H1 (cell line): ENCODE measurements around the gene NASP. TPM values are rescaled to one million over a fixed set of nuclear protein-coding genes. Genes with fewer than 3 reads are reported as not detected.

ENCODE experiments used
- CTCF ChIA-PET: fragments of 300-600 bp; sonication (Branson Sonifier 250); formaldehyde crosslinking; loops from one replicate; lab custom pipeline; 2021; ENCODE audit not compliant: partially characterized antibody; lab: Charles Lee
- POLR2A ChIA-PET: fragments of 300-600 bp; sonication (Branson Sonifier 250); formaldehyde crosslinking; loops from one replicate; lab custom pipeline; 2021; ENCODE audit warnings: inconsistent platforms; ENCODE audit not compliant: partially characterized antibody; lab: Charles Lee
- DNase-seq, 2 experiments: peaks; one replicate each; pipeline versions ENCODE4 v3.0.0 to v3.0.0-alpha.2; 2010 to 2022; ENCODE audit warnings: low spot score in 2 of 2, low read depth in 1 of 2, mixed read lengths in 1 of 2
- FAIRE-seq: peaks from 2 replicates; lab custom pipeline; 2011; peaks lifted over from hg19 to GRCh38; lab: Jason Lieb, UNC
- H2AFZ ChIP-seq: 2 replicates; pipeline ENCODE4 v1.8.1; 2012; ENCODE audit warnings: low read length, inconsistent platforms
- H2AK5ac ChIP-seq: 2 replicates; pipeline ENCODE4 v1.6.1; 2013; ENCODE audit warnings: low read depth, low read length
- H2BK120ac ChIP-seq: replicated peaks from 2 replicates; pipeline ENCODE3; 2013; ENCODE audit warnings: low read depth, low read length, inconsistent platforms
- H2BK12ac ChIP-seq: 2 replicates; pipeline ENCODE4 v1.6.1; 2013; ENCODE audit warnings: low read depth, low read length
- H2BK15ac ChIP-seq: 2 replicates; pipeline ENCODE4 v1.6.1; 2013; ENCODE audit warnings: low read length
- H2BK20ac ChIP-seq: 2 replicates; pipeline ENCODE4 v1.6.1; 2013; ENCODE audit warnings: low read length
- H2BK5ac ChIP-seq: 2 replicates; pipeline ENCODE4 v1.6.1; 2013; ENCODE audit warnings: low read depth, low read length
- H3K14ac ChIP-seq: 2 replicates; pipeline ENCODE4 v1.6.1; 2013; ENCODE audit warnings: inconsistent platforms; ENCODE audit not compliant: insufficient read length
- H3K18ac ChIP-seq: 2 replicates; pipeline ENCODE4 v1.6.1; 2013; ENCODE audit warnings: low read length; ENCODE audit errors: extremely low read depth
- H3K23ac ChIP-seq: 2 replicates; pipeline ENCODE4 v1.6.1; 2013; ENCODE audit warnings: inconsistent platforms; ENCODE audit not compliant: insufficient read length
- H3K23me2 ChIP-seq: 2 replicates; pipeline ENCODE4 v1.6.1; 2013; ENCODE audit warnings: low read depth, low read length
- H3K27ac ChIP-seq: 2 replicates; pipeline ENCODE4 v1.6.1; 2011; ENCODE audit warnings: low read depth, low read length, inconsistent platforms
- H3K27me3 ChIP-seq, 4 experiments: replicated peaks in 1 of 4; 1 replicate in 1 of 4; 2 replicates in 3 of 4; pipeline versions ENCODE4 v1.6.1 to v1.8.1; 2011 to 2013; ENCODE audit warnings: low read length in 3 of 4, mild to moderate bottlenecking in 3 of 4, inconsistent platforms in 2 of 4, mixed read lengths in 2 of 4, moderate library complexity in 1 of 4; ENCODE audit not compliant: control insufficient read depth in 3 of 4, insufficient read depth in 3 of 4; ENCODE audit errors: extremely low read depth in 1 of 4
- H3K36me3 ChIP-seq, 4 experiments: 2 replicates each; pipeline versions ENCODE4 v1.6.1 to v1.8.1; 2011 to 2013; ENCODE audit warnings: mild to moderate bottlenecking in 4 of 4, low read length in 3 of 4, moderate library complexity in 2 of 4, control low read depth in 1 of 4, inconsistent platforms in 1 of 4; ENCODE audit not compliant: insufficient read depth in 4 of 4, control insufficient read depth in 2 of 4
- H3K4ac ChIP-seq: replicated peaks from 2 replicates; pipeline ENCODE3; 2013; ENCODE audit warnings: low read length, low read depth, mixed read lengths, inconsistent platforms; ENCODE audit not compliant: insufficient read length
- H3K4me1 ChIP-seq, 4 experiments: replicated peaks in 1 of 4; 1 replicate in 1 of 4; 2 replicates in 3 of 4; pipeline versions ENCODE4 v1.6.1 to v1.8.1; 2011 to 2013; ENCODE audit warnings: low read length in 3 of 4, inconsistent platforms in 2 of 4, mixed read lengths in 1 of 4; ENCODE audit not compliant: insufficient read depth in 4 of 4, control insufficient read depth in 3 of 4
- H3K4me2 ChIP-seq, 2 experiments: 2 replicates each; pipeline versions ENCODE4 v1.6.1 to v1.8.1; 2011 to 2013; ENCODE audit warnings: low read depth in 2 of 2, low read length in 2 of 2, control low read depth in 1 of 2, inconsistent platforms in 1 of 2, mild to moderate bottlenecking in 1 of 2; ENCODE audit not compliant: insufficient read depth in 1 of 2
- H3K4me3 ChIP-seq, 4 experiments: fragments of 200-600, 300-600 bp in 1 of 4; sonication (generic), shearing (Covaris generic), sonication (Bioruptor Twin) in 1 of 4; 2 replicates each; pipeline versions ENCODE4 v1.5.1 to v1.8.1; 2011 to 2016; ENCODE audit warnings: low read length in 4 of 4, low read depth in 3 of 4, control low read depth in 2 of 4, inconsistent platforms in 2 of 4, mild to moderate bottlenecking in 2 of 4, mixed read lengths in 1 of 4, moderate library complexity in 1 of 4; ENCODE audit not compliant: insufficient read depth in 2 of 4; ENCODE audit errors: extremely low read depth in 1 of 4
- H3K56ac ChIP-seq: replicated peaks from 2 replicates; pipeline ENCODE3; 2013; ENCODE audit warnings: low read depth, mild to moderate bottlenecking, mixed read lengths, low read length, inconsistent platforms; ENCODE audit not compliant: insufficient read length
- H3K79me1 ChIP-seq: 2 replicates; pipeline ENCODE4 v1.6.1; 2013; ENCODE audit warnings: low read depth, low read length, control low read depth
- H3K79me2 ChIP-seq, 2 experiments: 2 replicates each; pipeline versions ENCODE4 v1.6.1 to v1.8.1; 2012 to 2013; ENCODE audit warnings: low read length in 2 of 2, mild to moderate bottlenecking in 2 of 2, inconsistent platforms in 1 of 2; ENCODE audit not compliant: insufficient read depth in 2 of 2, control insufficient read depth in 1 of 2
- H3K9ac ChIP-seq, 4 experiments: replicated peaks in 1 of 4; 1 replicate in 1 of 4; 2 replicates in 3 of 4; pipeline versions ENCODE4 v1.6.1 to v1.8.1; 2011 to 2013; ENCODE audit warnings: low read depth in 3 of 4, low read length in 3 of 4, control low read depth in 2 of 4, mild to moderate bottlenecking in 2 of 4, moderate library complexity in 2 of 4, inconsistent platforms in 1 of 4; ENCODE audit errors: extremely low read depth in 1 of 4
- H3K9me3 ChIP-seq, 2 experiments: 2 replicates each; pipeline versions ENCODE4 v1.6.1 to v1.8.1; 2012 to 2013; ENCODE audit warnings: mild to moderate bottlenecking in 2 of 2, moderate library complexity in 2 of 2, control low read depth in 1 of 2, inconsistent platforms in 1 of 2, low read depth in 1 of 2, low read length in 1 of 2, mixed read lengths in 1 of 2; ENCODE audit not compliant: insufficient read depth in 2 of 2
- H4K20me1 ChIP-seq, 2 experiments: replicated peaks in 1 of 2; 2 replicates each; pipeline versions ENCODE3 to v1.8.1; 2011 to 2013; ENCODE audit warnings: inconsistent platforms in 2 of 2, low read length in 2 of 2, mild to moderate bottlenecking in 1 of 2; ENCODE audit not compliant: insufficient read depth in 2 of 2, control insufficient read depth in 1 of 2
- H4K5ac ChIP-seq: 2 replicates; pipeline ENCODE4 v1.6.1; 2013; ENCODE audit warnings: low read length, low read depth, mixed read lengths, inconsistent platforms; ENCODE audit not compliant: insufficient read length
- H4K8ac ChIP-seq: 2 replicates; pipeline ENCODE4 v1.8.0; 2013; ENCODE audit warnings: mild to moderate bottlenecking, moderate library complexity, low read length, inconsistent platforms; ENCODE audit not compliant: insufficient read depth; ENCODE audit errors: extremely low read depth
- H4K91ac ChIP-seq: replicated peaks from 2 replicates; pipeline ENCODE3; 2013; ENCODE audit warnings: low read length, mixed read lengths, inconsistent platforms; ENCODE audit not compliant: insufficient read length
- CHD1 ChIP-seq: IDR thresholded peaks from 2 replicates; pipeline ENCODE4 v1.6.1; 2012; ENCODE audit warnings: low read depth, low read length, improper control_type of control experiment
- CTCF ChIP-seq, 3 experiments: IDR thresholded peaks; 1 replicate in 2 of 3; 2 replicates in 1 of 3; pipeline versions ENCODE4 v1.5.1 to v1.6.1; 2011; ENCODE audit warnings: low read length in 3 of 3, mild to moderate bottlenecking in 3 of 3, inconsistent platforms in 2 of 3, low read depth in 1 of 3, moderate library complexity in 1 of 3; ENCODE audit not compliant: insufficient read depth in 1 of 3; ENCODE audit errors: control extremely low read depth in 1 of 3
- GABPA ChIP-seq: IDR thresholded peaks from 2 replicates; pipeline ENCODE4 v1.6.1; 2011; ENCODE audit warnings: mild to moderate bottlenecking, low read length, moderate library complexity, borderline replicate concordance; ENCODE audit not compliant: insufficient read depth
- PHF8 ChIP-seq: fragments of 200-600 bp; sonication (generic); conservative IDR thresholded peaks from 2 replicates; pipeline ENCODE4 v1.7.1; 2012; ENCODE audit warnings: low read depth, mild to moderate bottlenecking, inconsistent platforms, low read length, moderate library complexity
- POLR2AphosphoS5 ChIP-seq: IDR thresholded peaks from 2 replicates; pipeline ENCODE4 v1.6.1; 2011; ENCODE audit warnings: low read depth, low read length
- WGBS, 2 experiments: shearing (Covaris generic) in 1 of 2; methylation state at CpG; one replicate each; pipeline versions ENCODE4 v1.1.6 to v1.1.7; 2013 to 2015; ENCODE audit warnings: low lambda C conversion rate in 2 of 2, mixed read lengths in 2 of 2, inconsistent platforms in 1 of 2, low coverage in 1 of 2, missing lambda C conversion rate in 1 of 2; ENCODE audit not compliant: insufficient replicate concordance in 2 of 2, insufficient coverage in 1 of 2, insufficient read length in 1 of 2; ENCODE audit errors: extremely low coverage in 1 of 2, missing lambda C conversion rate in 1 of 2; 5-methylcytosine and 5-hydroxymethylcytosine counted together
- long read RNA-seq, 2 experiments: library from RNA in 1 of 2; library from capped mRNA in 1 of 2; stranded (forward); transcript quantifications; one replicate each; pipeline ENCODE4 v2.0.0, GENCODE V29; 2021; ENCODE audit warnings: inconsistent platforms in 1 of 2
- polyA minus RNA-seq, 3 experiments: library from RNA; depleted of rRNA, polyadenylated mRNA; stranded (reverse); fragments of >200 nt; gene quantifications; 1 replicate in 2 of 3; 2 replicates in 1 of 3; pipeline ENCODE4 v1.2.3, GENCODE V29; 2011
- polyA plus RNA-seq, 7 experiments: library from polyadenylated mRNA; depleted of rRNA in 3 of 7; stranded (reverse) in 5 of 7; unstranded in 2 of 7; fragments of >200 nt in 5 of 7; fragments of 200-250 nt in 2 of 7; gene quantifications; 1 replicate in 5 of 7; 2 replicates in 1 of 7; 4 replicates in 1 of 7; pipeline versions ENCODE4 v1.2.1 to v1.2.3, GENCODE V29; 2011 to 2013; ENCODE audit warnings: missing spikeins in 2 of 7, mixed read lengths in 2 of 7
- total RNA-seq: library from RNA; stranded (reverse); fragmentation: NEBNext Ultra II Directional; extraction: Animal tissue kit (Norgen Biotek cat#: 25700); gene quantifications from 2 replicates; pipeline ENCODE4 v1.2.1, GENCODE V29; 2021

Gene NASP
- total RNA-seq = 629 and 647 TPM in 2 replicates
- 263 and 356 TPM in 2 replicates for polyA plus RNA-seq (2011; rRNA removed)
- polyA plus RNA-seq (2011; cell fraction: cytosol; rRNA removed) = 423 TPM
- 380 TPM for polyA plus RNA-seq (2011; cell fraction: nucleus; rRNA removed)
- polyA plus RNA-seq (2012, experiment 1 of 2) = 633 to 774 TPM (median 699 TPM) in 4 replicates
- 83.2 TPM for polyA plus RNA-seq (2012, experiment 2 of 2)
- polyA plus RNA-seq (2013, experiment 1 of 2) = 395 TPM
- polyA plus RNA-seq (2013, experiment 2 of 2) = 401 TPM
- 220 and 315 TPM in 2 replicates for polyA minus RNA-seq (2011; rRNA and poly(A)+ RNA removed)
- polyA minus RNA-seq (2011; cell fraction: cytosol; rRNA and poly(A)+ RNA removed) = 375 TPM
- 203 TPM for polyA minus RNA-seq (2011; cell fraction: nucleus; rRNA and poly(A)+ RNA removed)
- long read RNA-seq, experiment 1, transcript NASP-209 (2 exons, 541 nt) = major isoform, 12 of 92 reads
- long read RNA-seq, experiment 1, partial matches to known transcripts = 74 of 92 reads
- long read RNA-seq, experiment 1, other reads (novel, unspliced or antisense) = 2 of 92 reads
- long read RNA-seq, experiment 2, transcript NASP-201 (15 exons, 3,207 nt) = major isoform, 206 of 525 reads
- long read RNA-seq, experiment 2, transcript NASP-202 (14 exons, 1,538 nt) = minor isoform, 60 of 525 reads
- long read RNA-seq, experiment 2, partial matches to known transcripts = 211 of 525 reads
- long read RNA-seq, experiment 2, other reads (novel, unspliced or antisense) = 43 of 525 reads

DNA sequence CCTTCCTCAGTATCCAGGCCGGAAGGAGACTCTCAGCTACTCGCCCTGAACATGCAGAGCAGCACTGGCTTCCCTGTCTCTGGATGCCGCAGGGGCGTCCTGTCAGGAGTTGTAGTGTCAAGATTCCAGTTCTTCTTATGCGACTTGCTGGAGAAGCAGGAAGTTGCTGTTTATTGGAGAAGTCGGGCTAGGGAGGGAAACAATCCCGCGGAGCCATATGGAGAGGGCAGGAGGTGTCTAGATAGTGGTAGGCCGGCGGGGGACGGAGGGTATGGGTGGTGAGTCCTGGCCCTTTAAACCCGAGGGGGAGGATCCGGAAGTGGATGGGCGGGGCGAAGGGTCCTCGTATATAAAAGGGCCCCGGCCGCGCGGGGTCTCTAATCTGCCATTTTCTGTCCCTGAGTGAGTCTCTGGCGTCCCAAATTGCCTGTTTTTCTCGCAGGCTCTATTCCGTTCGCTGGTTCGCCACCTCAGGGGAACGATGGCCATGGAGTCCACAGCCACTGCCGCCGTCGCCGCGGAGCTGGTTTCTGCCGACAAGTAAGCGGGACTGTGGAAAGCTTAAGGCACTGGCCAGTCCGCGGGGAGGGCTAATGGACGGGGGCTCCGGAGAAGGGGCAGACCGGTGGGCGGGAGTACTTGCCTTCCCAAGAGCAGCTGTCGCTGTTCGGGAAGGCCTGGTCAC lies at the start of gene NASP:
NASP (plus strand) TSS at position 376 of the 685 bp plus-strand sequence; CDS start at position 482, 106 bp downstream.
- ChIA-PET CTCF (interaction anchor here (1.0 to 8.2 kb wide), 3 partner anchors 14 to 20 kb away, joined by 3 to 52 read pairs (median 4); no protein-coding TSS in a partner anchor), POLR2A (interaction anchor here (0.5 to 13.7 kb wide), 52 partner anchors 8 to 853 kb away, joined by 3 to 181 read pairs (median 4); partner anchors contain the start of genes AKR1A1, CCDC163, CCDC17 and EIF2B3)
- FAIRE-seq (no peak), DNase-seq (peak in 1 of 2 experiments; percentile 97)
- Histone ChIP-seq H2AFZ (peak within 1 kb of the TSS; percentile 95), H4K91ac (peak within 1 kb of the TSS; percentile 99), H3K4ac (peak within 1 kb of the TSS; percentile 99), H3K23me2 (peaks cover 12% of the 10 kb centered on the region), H3K9me3 (no peaks in the 10 kb centered on the region), H3K4me1 (peaks cover 0 to 9% (median 1%) of the 10 kb centered on the region in 4 experiments; a peak in 4 of 7 replicates), H3K4me3 (peak within 1 kb of the TSS; percentile 82 to 100 (median 94)), H3K27me3 (no peaks in the 10 kb centered on the region), H3K79me1 (no peaks in the 10 kb centered on the region), H4K5ac (peak within 1 kb of the TSS; percentile 100), H3K23ac (no peak within 1 kb of the TSS), H2BK120ac (no peak within 1 kb of the TSS), H4K8ac (peak within 1 kb of the TSS; percentile 100; the same call in 1 of the 2 replicates), H3K27ac (peak within 1 kb of the TSS; percentile 98), H3K9ac (peak within 1 kb of the TSS; percentile 98 to 100 (median 100)), H2BK5ac (peak within 1 kb of the TSS; percentile 100), H2BK15ac (peak within 1 kb of the TSS; percentile 92), H3K79me2 (peaks cover 42 to 48% of the 10 kb centered on the region in 2 experiments), H3K56ac (peak within 1 kb of the TSS; percentile 99), H3K14ac (peak within 1 kb of the TSS; percentile 42), H3K18ac (peak within 1 kb of the TSS; percentile 100), H2BK12ac (peak within 1 kb of the TSS; percentile 93), H3K36me3 (peaks cover 0 to 7% (median 0%) of the 10 kb centered on the region in 4 experiments; a peak in 1 of 8 replicates), H3K4me2 (peak within 1 kb of the TSS; percentile 89 to 93), H2AK5ac (peak within 1 kb of the TSS; percentile 97), H4K20me1 (peaks cover 26 to 32% of the 10 kb centered on the region in 2 experiments), H2BK20ac (0 out of 2 replicates have a peak within 1 kb of the TSS, but pooled peaks have one; percentile 96)
- 1% methylated on average over 35 of the region's 41 CpGs; no CpG with 5 or more reads in 1 of the 2 experiments for whole genome bisulfite sequencing, 2 experiments
- TF ChIP-seq CHD1 (peak; percentile 73), GABPA (0 out of 2 replicates have a peak, but pooled peaks have one; percentile 34), CTCF (IDR thresholded peaks at IDR 0.05; ENCODE audit: control extremely low read depth in 1 of 3, insufficient read depth in 1 of 3, low read depth in 1 of 3, low read length in 3 of 3) (no peak), POLR2AphosphoS5 (peak; percentile 96), PHF8 (peak; percentile 100)
